GM23338 (cell line): ENCODE measurements around the gene IRX2. TPM values are rescaled to one million over a fixed set of nuclear protein-coding genes. Genes with fewer than 3 reads are reported as not detected.

ENCODE experiments used
- ATAC-seq: fragments of 200-7000 bp; cut with Tn5 transposase; 3 replicates; pipeline ENCODE4 v1.9.1; 2020
- DNase-seq: peaks from one replicate; pipeline ENCODE4 v3.0.0-alpha.2; 2015; ENCODE audit warnings: low spot score
- H2AFZ ChIP-seq: fragments of 200-600 bp; sonication (generic); 2 replicates; pipeline ENCODE4 v1.8.0; 2016; ENCODE audit warnings: antibody characterized with exemption, mild to moderate bottlenecking, moderate library complexity
- H3F3A ChIP-seq: fragments of 200-600 bp; sonication (generic); replicated peaks from 2 replicates; pipeline ENCODE4 v1.8.0; 2017; ENCODE audit warnings: antibody characterized with exemption, mixed run types, low read depth
- H3K27ac ChIP-seq: fragments of 200-600 bp; sonication (generic); 2 replicates; pipeline ENCODE4 v1.6.1; 2016; ENCODE audit warnings: low read depth
- H3K27me3 ChIP-seq: fragments of 200-600 bp; sonication (generic); 2 replicates; pipeline ENCODE4 v1.8.0; 2016; ENCODE audit warnings: mild to moderate bottlenecking, mixed run types, moderate library complexity; ENCODE audit not compliant: insufficient read depth
- H3K36me3 ChIP-seq: fragments of 200-600 bp; sonication (generic); 2 replicates; pipeline ENCODE4 v1.8.0; 2016; ENCODE audit warnings: mild to moderate bottlenecking; ENCODE audit not compliant: insufficient read depth
- H3K4me1 ChIP-seq: fragments of 200-600 bp; sonication (generic); 2 replicates; pipeline ENCODE4 v1.8.0; 2016; ENCODE audit warnings: mild to moderate bottlenecking, moderate library complexity; ENCODE audit not compliant: insufficient read depth
- H3K4me2 ChIP-seq: fragments of 200-600 bp; sonication (generic); 2 replicates; pipeline ENCODE4 v1.7.1; 2017; ENCODE audit warnings: mixed run types
- H3K4me3 ChIP-seq: fragments of 200-600 bp; sonication (generic); 2 replicates; pipeline ENCODE4 v1.6.1; 2016; ENCODE audit warnings: mixed run types
- H3K79me2 ChIP-seq: fragments of 200-600 bp; sonication (generic); replicated peaks from 2 replicates; pipeline ENCODE4 v1.8.0; 2017; ENCODE audit warnings: mild to moderate bottlenecking; ENCODE audit not compliant: insufficient read depth
- H3K9me2 ChIP-seq: fragments of 200-600 bp; sonication (generic); 2 replicates; pipeline ENCODE4 v1.8.0; 2017; ENCODE audit not compliant: insufficient read depth
- H4K20me1 ChIP-seq: fragments of 200-600 bp; sonication (generic); replicated peaks from 2 replicates; pipeline ENCODE4 v1.8.0; 2017; ENCODE audit warnings: mild to moderate bottlenecking; ENCODE audit not compliant: insufficient read depth
- H3K27ac Mint-ChIP-seq: 2 replicates; pipeline ENCODE4 v1.8.0; 2020; ENCODE audit warnings: inconsistent platforms, mild to moderate bottlenecking, moderate library complexity, mixed read lengths
- H3K27me3 Mint-ChIP-seq: 3 replicates; pipeline ENCODE4 v1.8.0; 2022; ENCODE audit warnings: low read depth, mild to moderate bottlenecking, moderate library complexity, mixed read lengths, inconsistent platforms; ENCODE audit not compliant: insufficient read depth, poor library complexity
- H3K36me3 Mint-ChIP-seq: 3 replicates; pipeline ENCODE4 v1.8.0; 2021; ENCODE audit warnings: low read depth, mild to moderate bottlenecking, inconsistent platforms, moderate library complexity, mixed read lengths
- H3K4me1 Mint-ChIP-seq: 3 replicates; pipeline ENCODE4 v1.8.0; 2020; ENCODE audit warnings: mild to moderate bottlenecking, inconsistent platforms, mixed read lengths
- H3K4me3 Mint-ChIP-seq: 3 replicates; pipeline ENCODE4 v1.8.0; 2021; ENCODE audit warnings: moderate library complexity, mild to moderate bottlenecking, inconsistent platforms, mixed read lengths
- H3K9me3 Mint-ChIP-seq: 3 replicates; pipeline ENCODE4 v1.8.0; 2020; ENCODE audit warnings: moderate library complexity, mild to moderate bottlenecking, inconsistent platforms, mixed read lengths
- CREB1 ChIP-seq: fragments of 250-450 bp; sonication (Bioruptor Pico); IDR thresholded peaks from 2 replicates; pipeline ENCODE4 v1.5.0; 2020; ENCODE audit warnings: low read depth, mild to moderate bottlenecking, moderate library complexity
- EZH2 ChIP-seq: fragments of 200-600 bp; sonication (generic); IDR thresholded peaks from one replicate; pipeline ENCODE4 v1.8.0; 2017; ENCODE audit warnings: antibody characterized with exemption, mild to moderate bottlenecking, low read depth; ENCODE audit not compliant: unreplicated experiment
- JUNB ChIP-seq: IDR thresholded peaks from one replicate; pipeline ENCODE4 v1.6.1; 2016; ENCODE audit warnings: antibody characterized with exemption; ENCODE audit not compliant: unreplicated experiment
- NANOG ChIP-seq: IDR thresholded peaks from 2 replicates; pipeline ENCODE4 v1.6.1; 2016; ENCODE audit warnings: antibody characterized with exemption, borderline replicate concordance
- POLR2AphosphoS5 ChIP-seq: IDR thresholded peaks from 2 replicates; pipeline ENCODE4 v1.6.1; 2016; ENCODE audit warnings: antibody characterized with exemption, low read depth
- STAT1 ChIP-seq: IDR thresholded peaks from one replicate; pipeline ENCODE4 v1.6.1; 2016; ENCODE audit warnings: antibody characterized with exemption; ENCODE audit not compliant: unreplicated experiment
- ZNF114 ChIP-seq: fragments of 250-450 bp; sonication (Bioruptor Pico); IDR thresholded peaks from 2 replicates; pipeline ENCODE4 v1.5.0; 2020; ENCODE audit warnings: mild to moderate bottlenecking, moderate library complexity
- polyA plus RNA-seq: library from polyadenylated mRNA; unstranded; fragments of >200 nt; fragmentation: Nextera tagmentation; extraction: Ambion mirVana; gene quantifications from 2 replicates; pipeline ENCODE4 v1.2.1, GENCODE V29; 2016
- total RNA-seq: library from RNA; depleted of rRNA; stranded (reverse); fragments of >200 nt; shearing (Covaris generic); gene quantifications from 2 replicates; pipeline ENCODE4 v1.2.3, GENCODE V29; 2014
- TF ChIP-seq, protein P1 (sequence below): IDR thresholded peaks from 2 replicates; pipeline ENCODE4 v1.6.1; 2016; ENCODE audit warnings: antibody characterized with exemption
- TF ChIP-seq, protein P2 (sequence below), 2 experiments: fragments of 200-600 bp in 1 of 2; sonication (generic) in 1 of 2; conservative IDR thresholded peaks; 2 replicates each; pipeline versions ENCODE4 v1.5.1 to v1.6.1; 2016 to 2017; ENCODE audit warnings: antibody characterized with exemption in 2 of 2, low read depth in 2 of 2, mild to moderate bottlenecking in 2 of 2, moderate library complexity in 1 of 2

IRX2 gene
- total and polyA plus RNA-seq, 2 experiments from 2014 or later: 13.6 to 25.3 TPM

DNA sequence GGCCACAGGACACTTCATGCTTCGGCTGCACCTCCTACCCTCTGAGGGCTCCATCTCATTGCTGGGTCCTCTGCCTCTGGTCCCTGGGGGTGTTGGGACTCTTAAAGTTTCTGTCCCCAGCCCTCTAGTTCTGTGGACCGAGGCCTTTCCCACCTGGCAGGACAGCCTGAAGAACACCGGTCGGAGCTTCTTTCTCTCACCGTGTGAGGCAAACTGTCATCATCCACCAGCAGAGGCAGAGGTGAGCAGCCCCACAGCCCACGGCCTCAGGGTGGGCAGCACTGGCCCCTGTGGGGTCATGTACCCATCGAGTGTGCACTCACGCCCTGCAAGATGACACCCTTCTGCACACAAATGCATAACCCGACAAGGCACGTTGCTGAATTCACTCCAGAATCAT, 49.9 kb downstream of the IRX2 start:
- peak; percentile 22 for DNase-seq

DNA sequence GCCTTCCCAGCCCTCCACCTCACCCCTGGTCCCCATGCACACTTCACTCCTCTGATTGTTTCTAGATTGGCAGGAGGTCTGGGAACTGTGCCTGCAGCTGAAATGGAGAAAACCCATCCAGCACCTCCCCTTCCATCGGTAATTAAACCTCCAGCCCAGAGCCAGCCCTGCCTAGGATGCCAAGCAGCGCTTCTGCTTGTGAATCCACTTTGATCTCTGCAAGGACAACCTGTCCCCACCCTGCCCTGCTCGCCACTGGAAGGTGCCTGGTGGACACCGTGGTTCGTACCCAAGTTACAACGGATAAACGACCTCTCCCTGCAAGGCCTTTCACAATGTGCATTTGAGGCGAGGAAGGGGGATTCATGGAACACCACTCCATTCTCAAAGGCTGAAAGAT, 50.6 kb downstream of the IRX2 start:
- no peaks in the 10 kb centered on the region; the same call in 2 of the 3 replicates for H3K4me1 Mint-ChIP-seq
- no peaks in the 10 kb centered on the region; the same call in 2 of the 3 replicates for H3K36me3 Mint-ChIP-seq
- no peak for ATAC-seq
- peaks cover 3% of the 10 kb centered on the region; the same call in 2 of the 3 replicates for H3K9me3 Mint-ChIP-seq
- H3K27me3 Mint-ChIP-seq: peaks cover 16% of the 10 kb centered on the region
- H3K79me2 ChIP-seq: no peaks in the 10 kb centered on the region
- H3K27ac Mint-ChIP-seq: no peak overlapping the region
- no peak for DNase-seq
- no peaks in the 10 kb centered on the region for H4K20me1 ChIP-seq
- H3F3A ChIP-seq: no peaks in the 10 kb centered on the region
- no peak overlapping the region for H3K4me2 ChIP-seq
- H3K4me3 ChIP-seq: no peak overlapping the region
- H2AFZ ChIP-seq: no peak overlapping the region
- no peaks in the 10 kb centered on the region for H3K9me2 ChIP-seq
- H3K4me3 Mint-ChIP-seq: no peak overlapping the region
- no peaks in the 10 kb centered on the region for H3K4me1 ChIP-seq
- H3K27me3 ChIP-seq: no peaks in the 10 kb centered on the region
- H3K27ac ChIP-seq: no peak overlapping the region
- no peaks in the 10 kb centered on the region for H3K36me3 ChIP-seq
- TF ChIP-seq NANOG (no peak), EZH2 (no peak), CREB1 (CRISPR knock-in tag) (no peak)
- TF ChIP-seq, protein P1, sequence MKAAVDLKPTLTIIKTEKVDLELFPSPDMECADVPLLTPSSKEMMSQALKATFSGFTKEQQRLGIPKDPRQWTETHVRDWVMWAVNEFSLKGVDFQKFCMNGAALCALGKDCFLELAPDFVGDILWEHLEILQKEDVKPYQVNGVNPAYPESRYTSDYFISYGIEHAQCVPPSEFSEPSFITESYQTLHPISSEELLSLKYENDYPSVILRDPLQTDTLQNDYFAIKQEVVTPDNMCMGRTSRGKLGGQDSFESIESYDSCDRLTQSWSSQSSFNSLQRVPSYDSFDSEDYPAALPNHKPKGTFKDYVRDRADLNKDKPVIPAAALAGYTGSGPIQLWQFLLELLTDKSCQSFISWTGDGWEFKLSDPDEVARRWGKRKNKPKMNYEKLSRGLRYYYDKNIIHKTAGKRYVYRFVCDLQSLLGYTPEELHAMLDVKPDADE: no peak
- TF ChIP-seq, protein P2, sequence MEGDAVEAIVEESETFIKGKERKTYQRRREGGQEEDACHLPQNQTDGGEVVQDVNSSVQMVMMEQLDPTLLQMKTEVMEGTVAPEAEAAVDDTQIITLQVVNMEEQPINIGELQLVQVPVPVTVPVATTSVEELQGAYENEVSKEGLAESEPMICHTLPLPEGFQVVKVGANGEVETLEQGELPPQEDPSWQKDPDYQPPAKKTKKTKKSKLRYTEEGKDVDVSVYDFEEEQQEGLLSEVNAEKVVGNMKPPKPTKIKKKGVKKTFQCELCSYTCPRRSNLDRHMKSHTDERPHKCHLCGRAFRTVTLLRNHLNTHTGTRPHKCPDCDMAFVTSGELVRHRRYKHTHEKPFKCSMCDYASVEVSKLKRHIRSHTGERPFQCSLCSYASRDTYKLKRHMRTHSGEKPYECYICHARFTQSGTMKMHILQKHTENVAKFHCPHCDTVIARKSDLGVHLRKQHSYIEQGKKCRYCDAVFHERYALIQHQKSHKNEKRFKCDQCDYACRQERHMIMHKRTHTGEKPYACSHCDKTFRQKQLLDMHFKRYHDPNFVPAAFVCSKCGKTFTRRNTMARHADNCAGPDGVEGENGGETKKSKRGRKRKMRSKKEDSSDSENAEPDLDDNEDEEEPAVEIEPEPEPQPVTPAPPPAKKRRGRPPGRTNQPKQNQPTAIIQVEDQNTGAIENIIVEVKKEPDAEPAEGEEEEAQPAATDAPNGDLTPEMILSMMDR (conservative IDR thresholded peaks at IDR 0.05; ENCODE audit: low read depth in 2 of 2): no peak

More for the DNA sequence above, 49.9 kb downstream of the IRX2 start:
- no peak overlapping the region for H3K27ac ChIP-seq
- no peaks in the 10 kb centered on the region for H3K79me2 ChIP-seq
- H3K27me3 Mint-ChIP-seq: peaks cover 15% of the 10 kb centered on the region
- H3K27me3 ChIP-seq: no peaks in the 10 kb centered on the region
- H3K36me3 Mint-ChIP-seq: no peaks in the 10 kb centered on the region; the same call in 2 of the 3 replicates
- no peaks in the 10 kb centered on the region for H3K4me1 ChIP-seq
- H3K9me3 Mint-ChIP-seq: peaks cover 3% of the 10 kb centered on the region; the same call in 2 of the 3 replicates
- H3K4me1 Mint-ChIP-seq: no peaks in the 10 kb centered on the region; the same call in 2 of the 3 replicates
- no peaks in the 10 kb centered on the region for H4K20me1 ChIP-seq
- H3F3A ChIP-seq: no peaks in the 10 kb centered on the region
- no peak overlapping the region for H3K4me2 ChIP-seq
- H3K4me3 ChIP-seq: no peak overlapping the region
- H2AFZ ChIP-seq: no peak overlapping the region
- no peaks in the 10 kb centered on the region for H3K9me2 ChIP-seq
- no peak overlapping the region for H3K27ac Mint-ChIP-seq
- TF ChIP-seq, protein P2 (conservative IDR thresholded peaks at IDR 0.05; ENCODE audit: low read depth in 2 of 2): peak; percentile 31 to 37
- TF ChIP-seq EZH2 (no peak), POLR2AphosphoS5 (no peak), CREB1 (CRISPR knock-in tag) (no peak), STAT1 (no peak), JUNB (no peak), ZNF114 (CRISPR knock-in tag) (no peak)
- TF ChIP-seq, protein P1: no peak
- H3K4me3 Mint-ChIP-seq: no peak overlapping the region
- H3K36me3 ChIP-seq: no peaks in the 10 kb centered on the region
- peak; percentile 85 for ATAC-seq
